HG02973 (cell line): ENCODE results near the gene TMEM131.

ENCODE experiments used
- ATAC-seq: cut with Tn5 transposase; IDR thresholded peaks from one replicate; pipeline ENCODE4 v1.9.1; 2021; ENCODE audit warnings: moderate library complexity; ENCODE audit not compliant: unreplicated experiment

Gene TMEM131

GRCh38 chr2:97994476-97994875 lies 1.3 kb downstream of the TMEM131 start:
- ATAC-seq, result no peak

GRCh38 chr2:97993926-97994325 lies 1.8 kb downstream of the TMEM131 start:
- ATAC-seq, result no peak

- ATAC-seq, result no peak
Measured at GRCh38 chr2:97992836-97993825, 2.6 kb downstream of the TMEM131 start.

- ATAC-seq, result no peak
Measured at GRCh38 chr2:97991081-97991856, 4.5 kb downstream of the TMEM131 start.

GRCh38 chr2:97988722-97989121 lies 7.0 kb downstream of the TMEM131 start:
- ATAC-seq, result no peak

- ATAC-seq, result no peak
Measured at GRCh38 chr2:97985998-97986397, 9.8 kb downstream of the TMEM131 start.

- ATAC-seq, result no peak
Measured at GRCh38 chr2:97983698-97984097, 12.1 kb downstream of the TMEM131 start.

- no peak for ATAC-seq
Measured at GRCh38 chr2:97983134-97983533, 12.6 kb downstream of the TMEM131 start.

- ATAC-seq, result no peak
Measured at GRCh38 chr2:97982621-97983020, 13.1 kb downstream of the TMEM131 start.

- no peak for ATAC-seq
Measured at GRCh38 chr2:97981961-97982360, 13.8 kb downstream of the TMEM131 start.

GRCh38 chr2:97979904-97980303 lies 15.8 kb downstream of the TMEM131 start:
- ATAC-seq, result no peak

- ATAC-seq, result no peak
Measured at GRCh38 chr2:97974471-97974870, 21.3 kb downstream of the TMEM131 start.

GRCh38 chr2:97970293-97971060 lies 25.3 kb downstream of the TMEM131 start:
- no peak for ATAC-seq

- no peak for ATAC-seq
Measured at GRCh38 chr2:97969081-97970067, 26.4 kb downstream of the TMEM131 start.

GRCh38 chr2:97967931-97968627 lies 27.7 kb downstream of the TMEM131 start:
- ATAC-seq, result no peak

GRCh38 chr2:97967216-97967592 lies 28.5 kb downstream of the TMEM131 start:
- ATAC-seq, result peak; percentile 11

GRCh38 chr2:97966545-97967215 lies 29.1 kb downstream of the TMEM131 start:
- peak; percentile 64 for ATAC-seq

- ATAC-seq, result no peak
Measured at GRCh38 chr2:97965116-97965515, 30.6 kb downstream of the TMEM131 start.

- ATAC-seq, result no peak
Measured at GRCh38 chr2:97963880-97964279, 31.9 kb downstream of the TMEM131 start.
